HG03064 (cell line): Measurements from ENCODE around the gene CTNNA2.

Source experiments
- ATAC-seq: cut with Tn5 transposase; IDR thresholded peaks from one replicate; pipeline ENCODE4 v1.9.1; 2021; ENCODE audit warnings: low read depth; ENCODE audit not compliant: unreplicated experiment

CTNNA2 gene

DNA sequence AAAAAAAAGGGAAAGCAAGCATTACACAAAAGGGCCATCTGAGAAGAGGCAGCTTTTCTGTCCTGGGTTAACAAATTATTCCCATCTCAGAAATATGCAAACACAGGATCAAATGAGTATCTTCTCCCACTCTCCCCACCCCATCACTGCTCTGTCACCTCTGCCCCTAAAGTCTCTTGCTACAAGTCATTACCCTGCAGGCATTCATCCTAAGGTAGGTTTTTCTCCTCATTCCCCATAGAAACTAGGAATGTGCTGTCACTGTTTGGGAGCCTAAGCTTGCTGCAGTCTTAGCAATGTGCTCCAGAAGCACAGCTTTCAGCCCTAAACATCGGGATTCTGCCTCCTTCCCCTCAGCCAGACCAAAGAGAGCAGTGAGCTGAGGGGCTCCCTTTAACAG lies 788.1 kb downstream of the CTNNA2 start:
- ATAC-seq = no peak

DNA sequence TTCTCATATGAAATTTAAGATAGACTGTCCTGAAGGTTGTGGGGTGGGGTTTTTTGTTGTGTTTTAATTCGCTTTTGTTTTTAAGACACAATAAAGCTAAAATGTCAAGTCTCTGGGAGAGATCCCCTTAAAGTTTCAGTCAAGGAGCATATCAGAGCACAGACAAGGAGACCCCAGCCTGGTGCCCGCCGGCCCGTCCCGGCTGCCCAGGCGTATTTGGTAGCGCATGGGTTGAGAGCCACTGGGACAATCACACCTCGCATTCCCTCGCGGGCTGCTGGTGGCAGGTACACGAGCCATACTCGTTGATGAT lies 789.1 kb downstream of the CTNNA2 start:
- ATAC-seq = no peak

DNA sequence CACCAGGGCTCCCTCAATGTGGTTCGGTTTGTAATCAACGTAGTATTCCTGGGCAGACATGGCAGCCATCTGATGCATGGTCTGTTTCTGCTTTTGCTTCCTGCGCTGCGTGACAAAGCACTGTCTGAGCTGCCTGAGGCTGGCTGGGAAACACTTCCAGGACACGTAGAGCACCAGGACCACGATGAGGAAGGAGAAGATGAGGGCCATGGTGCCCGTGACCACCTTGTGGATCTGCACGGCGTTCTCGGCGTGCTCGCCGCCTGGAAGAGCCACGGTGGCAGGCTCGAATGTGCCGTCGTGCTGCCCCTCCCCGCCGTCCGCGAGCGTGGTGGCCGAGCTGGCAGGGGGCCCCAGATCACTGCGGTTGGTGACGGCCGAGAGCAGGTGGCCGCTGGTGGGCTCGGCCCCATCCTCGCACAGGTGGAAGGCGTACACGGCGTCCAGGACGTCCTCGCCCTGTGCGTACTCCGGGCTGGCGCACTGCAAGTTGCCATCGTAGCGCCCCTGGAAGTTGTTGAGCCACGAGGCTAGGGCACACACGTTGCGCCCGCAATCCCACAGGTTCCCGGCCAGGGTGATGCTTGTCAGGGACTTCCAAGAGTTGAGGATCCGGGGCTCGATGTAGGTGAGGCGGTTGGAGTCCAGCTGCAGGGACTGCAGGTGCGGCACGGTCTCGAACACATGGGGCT lies 789.6 kb downstream of the CTNNA2 start:
- no peak for ATAC-seq

DNA sequence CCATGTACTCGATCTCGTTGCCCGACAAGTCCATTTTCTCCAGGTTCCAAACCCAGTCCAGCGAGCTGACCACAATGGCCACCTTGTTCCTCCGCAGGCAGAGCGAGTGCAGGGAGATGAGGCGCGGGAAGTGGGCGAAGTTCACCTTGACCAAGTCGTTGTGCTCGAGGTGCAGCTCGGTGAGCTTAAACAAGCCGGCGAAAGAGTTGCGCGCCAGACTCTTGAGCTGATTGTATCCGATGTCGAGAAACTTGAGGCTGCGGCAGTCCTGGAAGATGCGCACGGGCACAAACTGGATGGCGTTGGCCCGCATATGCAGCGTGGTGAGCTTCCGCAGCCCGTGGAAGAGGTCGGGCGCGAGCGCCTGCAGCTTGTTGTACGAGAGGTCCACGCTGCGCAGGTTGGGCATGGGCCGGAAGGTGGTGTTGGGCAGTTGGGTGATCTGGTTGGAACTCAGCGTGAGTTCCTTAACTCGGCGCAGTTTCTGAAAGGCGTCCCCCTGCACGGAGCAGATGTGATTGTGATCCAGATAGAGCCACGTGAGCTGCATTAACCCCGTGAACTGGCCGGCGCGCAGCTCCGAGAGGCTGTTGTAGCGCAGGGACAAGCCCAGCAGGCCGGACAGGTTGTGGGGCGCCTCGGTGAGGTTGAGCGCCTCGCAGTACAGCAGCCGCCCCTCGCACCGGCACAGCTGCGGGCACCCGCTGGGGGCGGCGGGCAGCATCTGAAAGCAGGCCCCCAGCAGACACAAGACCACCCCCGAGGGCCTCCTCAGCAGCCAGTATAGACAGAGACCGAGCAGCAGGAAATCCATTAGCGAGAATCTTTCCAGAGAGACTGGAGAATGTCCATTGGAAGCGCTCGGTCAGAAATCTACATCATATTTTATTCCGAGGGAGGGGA lies 790.4 kb downstream of the CTNNA2 start:
- no peak for ATAC-seq

DNA sequence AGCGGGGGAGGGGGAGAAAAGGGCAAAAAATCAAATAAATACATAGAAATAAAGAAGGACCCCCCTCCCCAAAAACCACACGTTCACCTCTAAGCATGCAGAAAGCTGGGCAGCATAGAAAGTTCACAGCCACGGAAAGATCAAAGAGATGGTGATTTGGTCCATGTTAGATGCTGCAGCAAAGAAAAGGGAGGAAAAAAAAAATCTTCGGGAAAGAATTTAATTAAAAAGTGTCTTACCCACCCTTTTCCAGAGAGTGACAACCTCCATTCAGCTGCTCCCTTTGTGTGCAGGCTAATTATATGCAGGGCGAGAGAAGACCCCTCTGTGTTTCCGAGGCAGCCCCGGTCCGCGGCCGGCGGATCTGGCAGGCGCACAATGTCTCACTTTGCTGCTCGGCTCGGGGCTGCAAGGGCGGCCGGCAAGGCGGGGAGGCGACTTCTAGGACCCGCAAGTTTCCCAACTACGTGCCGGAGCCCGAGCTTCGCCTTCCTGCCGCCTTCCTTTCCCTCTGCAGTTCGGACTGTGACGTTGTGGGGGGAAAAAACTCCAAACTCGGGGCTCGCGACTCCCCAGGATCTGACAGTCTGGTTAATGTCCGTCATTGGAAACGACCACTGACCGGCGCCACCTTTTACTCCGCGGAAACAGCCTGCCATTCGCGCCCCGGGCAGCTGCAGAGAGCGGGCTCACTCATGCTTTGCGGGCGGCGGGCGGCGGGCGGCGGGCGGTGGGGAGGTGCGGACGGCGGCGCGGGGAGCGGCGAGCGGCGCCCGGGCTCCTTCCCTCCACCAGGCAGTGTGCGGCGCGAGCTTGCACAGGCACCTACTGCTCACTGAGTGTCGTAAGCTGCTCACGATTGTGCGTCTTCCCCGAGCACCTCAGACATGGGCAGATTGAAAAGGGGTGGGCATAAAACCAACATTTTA lies 791.3 kb downstream of the CTNNA2 start, which contains the start of gene LRRTM1:
Gene LRRTM1, minus strand, starts transcription at position 844 of the 929 bp plus-strand sequence. CDS start 933 bp downstream, outside the sequence.
- ATAC-seq = no peak

DNA sequence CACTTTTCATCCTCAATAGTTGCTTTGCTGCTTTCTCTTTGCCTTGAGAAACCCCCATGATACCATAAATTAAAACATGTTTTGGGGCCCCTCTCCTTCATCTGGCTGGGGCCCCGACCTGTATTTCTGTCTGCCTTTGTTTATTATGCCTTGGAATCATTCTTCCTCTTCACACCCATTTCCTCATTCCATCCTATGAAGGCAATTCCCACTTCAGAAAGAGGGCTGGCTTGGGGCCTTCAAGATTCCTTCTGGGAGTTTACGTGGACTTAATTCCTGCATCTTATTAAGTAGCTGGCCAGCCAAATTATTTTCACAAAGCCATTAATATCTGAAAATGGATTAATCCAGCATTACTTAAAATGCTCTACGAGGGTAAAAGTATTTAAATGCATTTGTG lies 798.5 kb downstream of the CTNNA2 start:
- ATAC-seq = no peak

DNA sequence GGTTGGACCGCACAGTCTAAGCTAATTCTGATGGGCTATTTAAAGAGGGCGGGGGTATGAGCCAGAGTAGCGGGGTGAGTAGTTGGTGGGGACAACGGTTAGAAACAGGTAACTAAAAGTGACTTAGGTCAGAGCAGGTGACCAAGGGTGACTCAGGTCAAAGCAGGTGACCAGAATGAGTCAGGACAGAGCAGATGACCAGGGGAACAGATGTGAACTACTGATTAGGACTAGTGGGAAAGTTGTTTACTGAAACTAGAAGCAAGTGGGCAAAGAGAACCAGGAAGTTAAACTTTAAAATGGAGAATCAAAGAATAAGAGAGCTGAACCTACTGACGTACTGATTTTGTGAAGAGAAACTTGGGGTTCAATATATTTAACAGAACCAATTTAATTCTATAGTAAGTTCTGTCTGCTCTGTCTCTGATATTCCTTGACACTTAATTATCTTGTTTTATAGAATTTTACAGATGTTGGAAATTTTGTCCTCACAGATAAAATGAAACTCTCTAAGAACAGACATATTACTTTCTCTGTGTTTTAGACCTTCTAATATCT lies 799.5 kb downstream of the CTNNA2 start:
- no peak for ATAC-seq

DNA sequence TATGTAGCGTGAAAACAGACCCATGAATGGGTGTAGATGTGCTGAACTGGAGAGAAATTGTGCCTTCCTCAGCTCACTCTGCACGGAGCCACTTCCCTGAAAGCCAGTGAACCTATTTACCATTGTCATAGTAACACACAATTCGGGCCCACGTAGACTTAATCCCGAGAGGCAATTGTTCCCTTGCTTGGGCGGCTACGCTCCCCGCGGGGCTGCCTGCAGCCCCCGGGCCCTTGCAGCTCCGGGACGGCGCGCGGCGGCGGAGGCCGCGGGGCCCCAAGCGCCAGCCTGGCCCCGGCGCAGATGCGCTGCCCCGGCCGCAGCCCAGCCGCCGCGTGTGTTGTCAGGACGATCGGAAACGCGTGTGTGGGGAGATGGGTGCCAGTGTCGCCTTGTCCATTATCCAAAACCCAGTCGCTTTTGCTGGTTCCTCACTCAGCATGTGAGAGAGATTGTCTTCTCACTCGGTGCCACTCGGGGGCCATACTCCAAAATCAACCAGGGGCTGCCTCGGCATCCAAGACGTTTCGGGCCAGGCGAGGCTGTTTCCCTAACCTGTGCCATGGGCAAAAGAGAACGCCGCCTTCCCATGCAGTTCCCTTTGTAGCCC lies 809.6 kb downstream of the CTNNA2 start:
- no peak for ATAC-seq

DNA sequence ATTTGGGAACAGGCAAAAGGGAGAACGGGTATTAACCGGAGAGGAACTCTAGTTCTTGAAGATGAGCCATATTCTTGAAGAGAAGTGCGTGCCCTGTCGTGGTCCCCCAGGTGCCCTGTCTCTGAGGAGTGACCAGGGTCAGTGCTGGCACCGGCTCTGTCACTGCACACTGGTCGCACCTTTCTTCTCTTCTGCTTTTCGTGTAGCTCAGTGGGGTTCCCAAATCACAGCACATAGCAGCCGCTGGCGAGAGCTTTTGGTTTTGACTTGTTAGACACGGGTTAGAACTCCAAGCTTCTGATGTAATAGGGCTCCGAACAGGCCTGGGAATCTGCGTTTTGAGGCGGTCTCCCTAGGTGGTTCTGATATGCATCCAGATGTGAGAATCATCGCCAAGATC lies 810.1 kb downstream of the CTNNA2 start:
- ATAC-seq = no peak

DNA sequence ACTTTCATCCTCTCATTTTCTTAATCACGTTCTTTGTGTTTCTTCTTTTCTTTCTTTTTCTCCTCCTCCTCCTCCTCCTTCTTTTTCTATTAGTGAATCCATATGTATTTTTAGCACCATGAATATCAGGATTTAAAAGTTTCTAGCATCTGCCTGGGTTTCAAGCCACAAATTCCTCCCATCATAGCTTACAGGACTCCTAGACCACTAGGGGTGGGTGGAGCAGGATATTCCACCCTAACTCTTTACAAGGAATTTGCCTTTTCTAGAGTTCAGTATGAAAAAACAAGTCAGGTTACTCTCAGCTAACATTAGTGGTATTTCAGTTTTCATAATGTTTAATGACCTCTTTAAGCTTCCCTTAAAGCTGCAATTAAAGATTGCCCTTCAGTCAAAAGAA lies 810.8 kb downstream of the CTNNA2 start:
- ATAC-seq = no peak

DNA sequence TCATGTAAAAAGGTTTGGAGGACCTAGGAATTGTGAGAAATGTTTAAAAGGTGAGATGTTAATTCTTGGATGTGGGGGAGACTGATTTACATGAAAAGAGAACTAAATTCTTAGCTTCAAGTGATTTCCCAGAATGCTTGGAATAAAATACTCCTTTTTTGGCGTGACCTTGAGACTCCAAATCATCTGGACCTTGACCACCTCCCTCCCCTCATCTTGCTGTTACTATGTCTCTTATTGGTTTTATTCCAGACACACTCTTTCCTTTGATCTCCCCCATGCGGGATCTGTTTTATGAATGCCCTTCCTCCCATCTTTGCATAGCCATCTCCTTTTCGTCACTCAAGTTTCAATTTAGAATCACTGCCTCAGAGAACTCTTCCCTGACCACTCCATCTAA lies 811.7 kb downstream of the CTNNA2 start:
- no peak for ATAC-seq

DNA sequence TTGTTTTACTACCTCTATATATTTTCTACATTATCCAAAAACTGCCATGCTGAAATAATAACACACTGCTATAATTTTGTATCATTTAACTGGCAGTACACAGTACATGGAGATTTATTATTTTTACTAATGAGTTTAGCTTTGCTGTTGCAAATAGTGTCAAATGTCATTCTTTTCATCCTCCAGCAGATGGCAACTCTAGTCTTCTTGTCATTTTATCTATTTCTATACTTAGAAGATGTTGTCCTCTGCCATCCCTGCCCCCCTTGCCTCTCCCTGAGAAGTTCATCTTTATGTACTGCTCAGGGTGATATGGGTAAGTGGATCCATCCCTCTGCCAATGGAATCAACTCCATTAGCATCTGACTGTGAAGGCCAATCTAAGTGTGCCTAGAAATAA lies 813.4 kb downstream of the CTNNA2 start:
- no peak for ATAC-seq

DNA sequence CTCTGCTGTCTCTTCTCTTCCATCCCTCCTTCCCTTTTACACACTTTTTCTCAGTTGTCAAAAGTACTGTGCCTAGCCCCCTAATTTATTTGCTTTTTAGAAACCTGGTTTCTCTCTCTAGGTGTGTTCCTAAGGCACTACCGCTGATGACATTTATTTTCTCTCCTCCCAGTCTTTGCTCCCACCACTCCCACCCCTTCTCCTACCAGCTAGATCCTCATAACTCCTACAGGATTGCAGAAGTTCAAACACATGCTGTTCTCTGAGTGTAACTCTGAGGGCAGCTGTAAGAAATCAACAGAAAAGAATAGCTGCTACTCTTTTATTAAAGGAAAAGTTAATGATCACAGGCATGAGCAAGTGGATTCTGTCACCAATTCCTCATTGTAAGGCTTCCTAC lies 814.0 kb downstream of the CTNNA2 start:
- no peak for ATAC-seq

DNA sequence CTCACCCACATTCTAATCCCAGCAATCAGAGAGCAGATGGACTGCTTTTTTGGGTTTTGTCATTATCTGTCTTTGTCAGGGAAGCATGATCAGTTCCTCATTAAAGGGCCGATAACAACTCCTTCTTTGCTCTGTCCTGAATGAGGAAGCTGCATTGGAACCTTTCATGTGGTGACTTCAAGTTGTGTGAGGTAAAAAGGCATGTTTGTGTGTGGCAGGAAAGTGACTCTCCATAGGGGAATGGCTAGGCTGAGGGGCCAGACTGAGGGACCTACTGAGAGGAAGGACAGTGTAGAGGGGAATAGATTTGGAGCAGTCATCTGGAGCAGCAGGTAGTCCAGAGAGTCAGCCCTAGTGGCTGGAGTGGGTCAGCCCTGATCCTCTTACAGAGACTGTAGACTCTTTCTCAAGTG lies 815.3 kb downstream of the CTNNA2 start:
- ATAC-seq = no peak

DNA sequence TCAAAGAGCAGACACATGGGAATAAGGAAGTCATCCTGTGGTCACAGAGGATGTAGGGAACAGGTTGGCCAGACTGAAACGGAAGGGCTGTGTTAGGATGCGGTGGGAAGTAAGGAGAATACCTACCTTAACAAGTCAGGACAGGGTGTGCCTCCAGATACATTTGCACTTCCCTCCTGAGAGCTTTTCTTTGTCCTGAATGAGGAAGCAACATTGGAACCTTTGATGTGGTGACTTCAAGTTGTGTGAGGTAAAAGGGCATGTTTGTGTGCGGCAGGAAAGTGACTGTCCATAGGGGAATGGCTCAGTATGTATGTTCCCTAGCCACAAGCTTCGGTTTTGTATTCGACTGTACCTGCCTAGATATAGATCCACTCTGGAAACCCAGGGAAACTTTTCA lies 816.6 kb downstream of the CTNNA2 start:
- no peak for ATAC-seq

DNA sequence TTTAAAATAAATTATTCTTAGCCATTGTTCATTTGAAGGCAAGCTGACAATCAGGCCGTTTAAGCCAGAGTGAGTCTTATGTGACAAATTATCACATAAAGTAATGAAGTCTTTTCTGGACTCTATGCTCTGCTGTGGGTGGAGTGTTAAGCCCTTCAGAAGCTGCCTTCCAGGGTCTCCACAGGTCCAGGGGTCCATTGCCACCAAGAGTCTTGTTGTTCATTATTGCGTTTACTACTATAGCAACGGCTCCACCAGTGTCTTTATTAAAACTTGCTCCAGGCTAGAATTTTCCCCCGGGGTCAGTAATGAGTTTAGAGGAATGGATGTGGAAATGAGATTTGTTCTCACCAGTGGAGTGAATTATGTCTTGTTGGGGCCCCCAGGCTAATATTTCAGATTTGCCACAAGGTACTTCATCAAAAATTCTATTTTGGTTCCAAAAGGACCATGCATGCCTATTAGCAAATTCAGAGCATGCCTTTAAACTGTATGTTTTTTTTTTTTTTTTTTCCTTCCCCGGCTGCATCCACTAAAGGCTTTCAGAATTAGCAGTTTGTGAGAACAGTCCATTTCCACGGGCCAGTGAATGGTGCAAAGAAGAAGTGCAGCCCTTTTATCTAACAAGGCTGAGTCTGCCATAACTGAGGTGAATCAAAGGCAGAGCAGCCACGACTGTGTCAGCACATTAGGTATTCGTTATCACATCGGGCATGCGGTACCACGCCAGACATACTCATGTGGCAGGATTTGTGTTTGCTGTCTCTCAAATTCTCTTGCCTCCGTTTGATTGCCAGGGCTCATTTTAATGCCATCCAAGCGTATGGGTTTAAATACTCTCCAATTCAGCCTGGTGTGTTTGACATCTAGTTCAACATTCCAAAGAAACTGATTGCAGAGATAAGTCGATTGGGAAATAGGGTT lies 817.9 kb downstream of the CTNNA2 start:
- ATAC-seq = no peak

DNA sequence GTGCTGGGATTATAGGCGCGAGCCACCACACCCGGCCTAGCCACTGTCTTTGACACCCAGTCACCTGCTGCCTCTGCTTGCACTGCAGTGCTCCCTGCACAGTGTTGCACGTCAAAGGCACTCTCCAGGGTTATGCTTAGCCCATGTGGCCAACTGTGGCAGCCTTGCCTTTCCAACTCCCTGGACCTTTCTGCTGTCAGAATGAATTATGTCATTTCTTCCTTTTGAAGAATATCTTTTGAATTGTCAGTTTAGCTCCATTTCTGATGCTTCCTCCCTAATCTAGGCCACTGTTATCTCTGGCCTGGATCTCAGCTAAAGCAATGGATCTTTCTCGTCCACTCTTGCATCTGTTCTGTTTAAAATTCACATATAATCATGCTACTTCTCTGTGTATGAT lies 821.0 kb downstream of the CTNNA2 start:
- no peak for ATAC-seq

DNA sequence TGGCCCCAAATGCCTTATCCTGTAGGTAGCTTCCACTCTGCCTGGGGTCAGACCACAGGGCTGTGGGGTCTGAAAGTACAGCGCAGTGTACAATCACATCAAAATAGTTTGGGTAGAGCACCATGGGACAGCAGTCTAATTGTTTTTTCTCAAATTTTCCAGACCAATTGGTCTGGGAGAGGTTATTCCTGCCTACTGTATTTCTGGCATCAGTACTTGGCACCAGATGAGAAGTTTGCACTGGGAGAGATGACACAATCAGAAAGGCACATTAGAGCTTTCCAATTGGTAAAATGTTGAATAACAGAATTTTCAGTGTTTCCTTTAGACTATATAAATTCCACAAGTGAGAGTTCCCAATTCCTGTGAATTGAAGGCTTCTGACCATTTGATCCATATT lies 822.6 kb downstream of the CTNNA2 start:
- ATAC-seq = no peak

DNA sequence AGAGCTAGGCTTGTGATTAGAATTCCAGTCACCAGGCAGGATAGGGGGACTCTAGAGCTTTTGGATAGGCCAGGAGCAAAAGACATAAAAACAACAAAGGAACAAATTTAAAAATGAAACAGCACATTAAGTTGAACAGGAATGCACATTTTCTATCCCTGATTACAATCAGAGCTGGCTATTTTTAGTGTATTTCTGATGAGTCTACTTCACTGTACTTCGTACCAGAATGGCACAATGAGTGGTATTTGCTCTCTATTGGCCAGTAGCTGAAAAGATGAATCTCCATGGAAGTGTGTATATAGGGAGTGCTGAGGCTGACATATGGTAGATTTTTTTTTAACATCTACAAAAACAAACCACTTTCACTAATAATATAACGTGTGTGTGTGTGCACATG lies 825.9 kb downstream of the CTNNA2 start:
- ATAC-seq = no peak
